MCF 10A (cell line): ENCODE results near the gene PRKAR1A. TPM values are rescaled to one million over a fixed set of nuclear protein-coding genes. Genes with fewer than 3 reads are reported as not detected.
"Not testable (repeated sequence)": the region's sequence is repeated elsewhere in the genome, so short reads cannot be mapped to it uniquely, and the experiment has no call there.

Experiments
- BruUV-seq: library from RNA; stranded (reverse); fragments of 400-500 nt; replicated peaks from 2 replicates; lab custom pipeline; 2021; lab: Mats Ljungman, UMichigan
- CTCF ChIA-PET: fragments of 300-600 bp; sonication (Branson Sonifier 250); formaldehyde crosslinking; extraction: SDS; loops from one replicate; lab custom pipeline; 2021; ENCODE audit warnings: antibody characterized with exemption, inconsistent platforms; lab: Yijun Ruan, JAX
- POLR2A ChIA-PET: fragments of 300-600, 350-650 bp; sonication (Branson Sonifier 250); formaldehyde crosslinking; extraction: SDS; loops from one replicate; lab custom pipeline; 2020; ENCODE audit warnings: antibody characterized with exemption, inconsistent platforms; lab: Yijun Ruan, JAX
- DNase-seq: peaks from one replicate; pipeline ENCODE4 v3.0.0-alpha.2; 2018; ENCODE audit not compliant: unreplicated experiment
- H3K27ac Mint-ChIP-seq: one replicate; pipeline ENCODE4 v1.8.0; 2022; ENCODE audit warnings: mild to moderate bottlenecking, low read depth, mixed read lengths; ENCODE audit not compliant: unreplicated experiment
- H3K27me3 Mint-ChIP-seq: one replicate; pipeline ENCODE4 v1.8.0; 2022; ENCODE audit warnings: mixed read lengths; ENCODE audit not compliant: insufficient read depth, unreplicated experiment
- H3K36me3 Mint-ChIP-seq: one replicate; pipeline ENCODE4 v1.8.0; 2022; ENCODE audit warnings: mild to moderate bottlenecking, moderate library complexity, mixed read lengths; ENCODE audit not compliant: insufficient read depth, unreplicated experiment
- H3K4me1 Mint-ChIP-seq: one replicate; pipeline ENCODE4 v1.8.0; 2022; ENCODE audit warnings: mixed read lengths; ENCODE audit not compliant: insufficient read depth, unreplicated experiment
- H3K4me3 Mint-ChIP-seq: one replicate; pipeline ENCODE4 v1.8.0; 2022; ENCODE audit warnings: mild to moderate bottlenecking, moderate library complexity, mixed read lengths; ENCODE audit not compliant: unreplicated experiment
- H3K9me3 Mint-ChIP-seq: one replicate; pipeline ENCODE4 v1.8.0; 2022; ENCODE audit warnings: mixed read lengths; ENCODE audit not compliant: unreplicated experiment
- CTCF ChIP-seq: fragments of 200-600 bp; IDR thresholded peaks from one replicate; pipeline ENCODE4 v1.8.0; 2022; ENCODE audit warnings: antibody characterized with exemption, mild to moderate bottlenecking; ENCODE audit not compliant: unreplicated experiment
- intact Hi-C: fragments of 100-400 bp; cut with micrococcal nuclease; formaldehyde crosslinking; loops from 2 replicates; pipeline ENCODE4 v1.14.1; 2022
- total RNA-seq: library from RNA; stranded (reverse); gene quantifications from 2 replicates; pipeline ENCODE4 v1.2.3, GENCODE V29; 2022

The PRKAR1A gene
- total RNA-seq, 1 experiment from 2014 or later = 264 TPM

- Mint-ChIP-seq H3K9me3 (no peaks in the 10 kb centered on the region), H3K27ac (no peak overlapping the region), H3K36me3 (no peaks in the 10 kb centered on the region), H3K4me3 (no peak overlapping the region), H3K27me3 (no peaks in the 10 kb centered on the region), H3K4me1 (no peaks in the 10 kb centered on the region)
- TF ChIP-seq CTCF = no peak
- POLR2A ChIA-PET = no interaction called here
- intact Hi-C loops = no loop called here
- DNase-seq = no peak
- CTCF ChIA-PET = interaction anchor here (0.6 kb wide), 1 partner anchor 12 kb away, joined by 3 read pairs; no protein-coding TSS in a partner anchor
- BruUV-seq = no TSS peak
Observed at GRCh38 chr17:68578236-68578635, 66.0 kb downstream of the PRKAR1A start.

- ChIA-PET POLR2A (interaction anchor here (1.2 kb wide), 1 partner anchor 10 kb away, joined by 3 read pairs; no protein-coding TSS in a partner anchor), CTCF (interaction anchor here (0.6 to 0.7 kb wide), 2 partner anchors 540 to 1025 kb away, joined by 3 to 4 read pairs; no protein-coding TSS in a partner anchor)
- DNase-seq = no peak
- Mint-ChIP-seq H3K36me3 (no peaks in the 10 kb centered on the region), H3K9me3 (no peaks in the 10 kb centered on the region), H3K4me1 (no peaks in the 10 kb centered on the region), H3K27me3 (no peaks in the 10 kb centered on the region), H3K27ac (no peak overlapping the region), H3K4me3 (no peak overlapping the region)
- TF ChIP-seq CTCF = no peak
- BruUV-seq = no TSS peak
- intact Hi-C loops = no loop called here
Observed at GRCh38 chr17:68579194-68579927, 67.1 kb downstream of the PRKAR1A start.

DNA sequence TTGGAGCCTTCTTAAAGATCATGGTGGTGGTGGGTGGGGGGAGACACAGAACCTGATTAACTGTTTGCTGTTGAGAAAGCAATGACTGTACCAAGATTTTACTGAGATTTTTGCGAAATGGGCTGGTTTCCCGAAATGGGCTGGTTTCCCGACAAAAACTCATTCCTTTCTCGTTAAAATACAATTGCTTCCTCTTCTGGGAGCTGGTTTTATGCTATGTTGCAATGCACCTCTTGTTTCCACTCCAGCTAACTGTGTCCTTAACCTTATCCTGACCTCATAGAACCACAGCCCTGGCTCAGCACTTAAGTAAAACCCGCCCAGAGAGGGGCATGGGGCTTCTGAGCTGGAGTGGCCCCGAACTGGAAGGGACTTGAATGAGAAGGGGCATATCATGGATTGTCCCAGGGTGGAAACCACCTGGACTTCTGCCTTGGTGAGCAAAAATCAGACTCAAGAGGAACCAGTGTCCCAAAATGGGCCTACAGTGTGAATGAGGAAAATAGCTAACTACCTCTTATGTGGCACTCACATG lies 68.1 kb downstream of the PRKAR1A start:
- H3K27me3 Mint-ChIP-seq = no peaks in the 10 kb centered on the region
- H3K36me3 Mint-ChIP-seq = no peaks in the 10 kb centered on the region
- H3K9me3 Mint-ChIP-seq = no peaks in the 10 kb centered on the region
- H3K4me3 Mint-ChIP-seq = no peak overlapping the region
- no peak for TF ChIP-seq CTCF
- intact Hi-C loops = no loop called here
- H3K27ac Mint-ChIP-seq = no peak overlapping the region
- peak; percentile 64 for DNase-seq
- H3K4me1 Mint-ChIP-seq = no peaks in the 10 kb centered on the region
- ChIA-PET POLR2A (no interaction called here), CTCF (interaction anchor here (0.9 kb wide), 1 partner anchor 8 kb away, joined by 3 read pairs; no protein-coding TSS in a partner anchor)
- no TSS peak for BruUV-seq

GRCh38 chr17:68581863-68582645 lies 69.8 kb downstream of the PRKAR1A start:
- POLR2A ChIA-PET = no interaction called here
- H3K9me3 Mint-ChIP-seq = no peaks in the 10 kb centered on the region
- H3K4me1 Mint-ChIP-seq = no peaks in the 10 kb centered on the region
- BruUV-seq = no TSS peak
- H3K27ac Mint-ChIP-seq = no peak overlapping the region
- no peaks in the 10 kb centered on the region for H3K27me3 Mint-ChIP-seq
- H3K4me3 Mint-ChIP-seq = no peak overlapping the region
- TF ChIP-seq CTCF = no peak
- intact Hi-C loops = no loop called here
- H3K36me3 Mint-ChIP-seq = no peaks in the 10 kb centered on the region
- no peak for DNase-seq
- CTCF ChIA-PET = no interaction called here

GRCh38 chr17:68582867-68583266 lies 70.6 kb downstream of the PRKAR1A start:
- CTCF ChIA-PET = interaction anchor here (0.6 kb wide), 1 partner anchor 110 kb away, joined by 5 read pairs; no protein-coding TSS in a partner anchor
- H3K36me3 Mint-ChIP-seq, DNase-seq, H3K9me3 Mint-ChIP-seq, POLR2A ChIA-PET, intact Hi-C loops, H3K4me3 Mint-ChIP-seq, BruUV-seq, H3K27me3 Mint-ChIP-seq, H3K4me1 Mint-ChIP-seq, H3K27ac Mint-ChIP-seq: not testable (repeated sequence)
